T-cell (primary cell): ENCODE data around the gene RASAL1. TPM values are rescaled to one million over a fixed set of nuclear protein-coding genes. Genes with fewer than 3 reads are reported as not detected.

Source experiments
- ATAC-seq, 4 experiments: fragments of 200-7000 bp in 3 of 4; fragments of 150-1000 bp in 1 of 4; cut with Tn5 transposase; replicated peaks in 1 of 4; 1 replicate in 3 of 4; 2 replicates in 1 of 4; pipeline ENCODE4 v1.10.0; 2021; ENCODE audit warnings: moderate library complexity in 3 of 4, mild to moderate bottlenecking in 2 of 4, moderate number of reproducible peaks in 1 of 4
- CTCF ChIA-PET, 2 donors: fragments of 300-600 bp; sonication (Branson Sonifier 250); formaldehyde crosslinking; loops; one replicate each; lab custom pipeline; 2022; ENCODE audit warnings: antibody characterized with exemption in 2 of 2; lab: Charles Lee
- POLR2A ChIA-PET, 2 donors: fragments of 300-600 bp; sonication (Branson Sonifier 250); formaldehyde crosslinking; loops; one replicate each; lab custom pipeline; 2022; ENCODE audit warnings: antibody characterized with exemption in 2 of 2; lab: Charles Lee
- DNase-seq, 35 experiments: peaks; one replicate each; pipeline versions ENCODE4 v3.0.0 to v3.0.0-alpha.2; 2013 to 2023
- H3K27ac ChIP-seq: one replicate; pipeline ENCODE4 v1.5.1; 2013; ENCODE audit warnings: low read length
- H3K27me3 ChIP-seq, 2 experiments: replicated peaks in 1 of 2; 1 replicate in 1 of 2; 2 replicates in 1 of 2; pipeline versions ENCODE4 v1.6.1 to v1.7.0; 2013; ENCODE audit warnings: low read length in 1 of 2, mixed read lengths in 1 of 2; ENCODE audit not compliant: control insufficient read depth in 2 of 2, insufficient read depth in 2 of 2; ENCODE audit errors: extremely low read depth in 1 of 2
- H3K36me3 ChIP-seq, 2 donors: 1 replicate in 1 of 2; 2 replicates in 1 of 2; pipeline versions ENCODE4 v1.6.1 to v1.7.0; 2013; ENCODE audit warnings: low read length in 1 of 2; ENCODE audit not compliant: control insufficient read depth in 2 of 2, insufficient read depth in 1 of 2; ENCODE audit errors: extremely low read depth in 1 of 2
- H3K4me1 ChIP-seq, 2 experiments: 1 replicate in 1 of 2; 2 replicates in 1 of 2; pipeline versions ENCODE4 v1.6.1 to v1.7.0; 2013; ENCODE audit warnings: low read length in 2 of 2, mixed read lengths in 1 of 2; ENCODE audit not compliant: insufficient read depth in 2 of 2, control insufficient read depth in 1 of 2; ENCODE audit errors: extremely low read depth in 1 of 2
- H3K4me3 ChIP-seq, 2 donors: 1 replicate in 1 of 2; 2 replicates in 1 of 2; pipeline versions ENCODE4 v1.5.1 to v1.7.0; 2013; ENCODE audit warnings: mild to moderate bottlenecking in 2 of 2, low read length in 1 of 2, moderate library complexity in 1 of 2; ENCODE audit not compliant: control insufficient read depth in 1 of 2; ENCODE audit errors: extremely low read depth in 1 of 2
- H3K9me3 ChIP-seq: 2 replicates; pipeline ENCODE4 v1.7.0; 2013
- H3K27ac Mint-ChIP-seq, 2 donors: one replicate each; pipeline ENCODE4 v1.8.0; 2020 to 2021; ENCODE audit warnings: mild to moderate bottlenecking in 2 of 2, mixed read lengths in 2 of 2
- H3K27me3 Mint-ChIP-seq, 2 donors: one replicate each; pipeline ENCODE4 v1.8.0; 2021 to 2022; ENCODE audit warnings: mixed read lengths in 2 of 2
- H3K36me3 Mint-ChIP-seq: one replicate; pipeline ENCODE4 v1.8.0; 2021; ENCODE audit warnings: mixed read lengths
- H3K4me1 Mint-ChIP-seq, 3 donors: one replicate each; pipeline ENCODE4 v1.8.0; 2020 to 2022; ENCODE audit warnings: mixed read lengths in 3 of 3, mild to moderate bottlenecking in 1 of 3
- H3K4me3 Mint-ChIP-seq, 3 donors: one replicate each; pipeline ENCODE4 v1.8.0; 2020 to 2022; ENCODE audit warnings: mild to moderate bottlenecking in 3 of 3, mixed read lengths in 3 of 3, moderate library complexity in 3 of 3
- H3K9me3 Mint-ChIP-seq, 3 donors: one replicate each; pipeline ENCODE4 v1.8.0; 2020 to 2022; ENCODE audit warnings: mixed read lengths in 3 of 3
- WGBS: methylation state at CpG from one replicate; pipeline ENCODE4 v1.1.5; 2013; ENCODE audit warnings: missing lambda C conversion rate; ENCODE audit not compliant: insufficient coverage; 5-methylcytosine and 5-hydroxymethylcytosine counted together
- total RNA-seq, 35 experiments: library from RNA in 6 of 35; stranded (reverse) in 6 of 35; fragments of 120-200 nt in 1 of 35; gene quantifications; one replicate each; pipeline versions ENCODE4 v1.2.1 to v1.2.4 and lab custom pipeline; 2013 to 2026

RASAL1 gene
- total RNA-seq, 5 donors from 2014 or later (not counting 1 experiment from before 2014, with no cell fraction given) = 0.43 to 2.9 (median 0.85) TPM

DNA sequence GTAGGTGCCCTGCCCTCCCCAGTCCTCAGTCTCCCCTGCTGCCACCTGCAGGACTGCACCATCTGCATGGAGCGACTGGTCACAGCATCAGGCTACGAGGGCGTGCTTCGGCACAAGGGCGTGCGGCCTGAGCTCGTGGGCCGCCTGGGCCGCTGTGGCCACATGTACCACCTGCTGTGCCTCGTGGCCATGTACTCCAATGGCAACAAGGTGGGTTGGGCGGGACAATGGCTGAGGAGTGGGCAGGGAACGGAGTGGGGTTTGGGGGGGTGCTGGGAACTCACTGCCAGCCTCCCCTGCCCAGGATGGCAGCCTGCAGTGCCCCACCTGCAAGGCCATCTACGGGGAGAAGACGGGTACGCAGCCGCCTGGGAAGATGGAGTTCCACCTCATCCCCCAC lies 40.8 kb downstream of the RASAL1 start:
- H3K27ac ChIP-seq = no peak overlapping the region
- peaks cover 0 to 2% of the 10 kb centered on the region in 2 experiments for H3K27me3 ChIP-seq
- Mint-ChIP-seq H3K27me3 (no peaks in the 10 kb centered on the region), H3K27ac (no peak overlapping the region), H3K9me3 (no peaks in the 10 kb centered on the region), H3K4me1 (peaks cover 54 to 69% (median 60%) of the 10 kb centered on the region in 3 donors), H3K4me3 (no peak overlapping the region), H3K36me3 (peaks cover 4% of the 10 kb centered on the region)
- POLR2A ChIA-PET = no interaction called here
- H3K4me3 ChIP-seq = no peak overlapping the region
- CTCF ChIA-PET = interaction anchor here in 1 of 2 donors (0.6 kb wide), 1 partner anchor 128 kb away, joined by 7 read pairs; no protein-coding TSS in a partner anchor
- DNase-seq (no peak), ATAC-seq (no peak)
- no peaks in the 10 kb centered on the region for H3K9me3 ChIP-seq
- peaks cover 0 to 4% of the 10 kb centered on the region in 2 donors for H3K36me3 ChIP-seq
- 96% methylated on average over 14 of the region's 16 CpGs for WGBS
- peaks cover 27 to 63% of the 10 kb centered on the region in 2 experiments for H3K4me1 ChIP-seq

DNA sequence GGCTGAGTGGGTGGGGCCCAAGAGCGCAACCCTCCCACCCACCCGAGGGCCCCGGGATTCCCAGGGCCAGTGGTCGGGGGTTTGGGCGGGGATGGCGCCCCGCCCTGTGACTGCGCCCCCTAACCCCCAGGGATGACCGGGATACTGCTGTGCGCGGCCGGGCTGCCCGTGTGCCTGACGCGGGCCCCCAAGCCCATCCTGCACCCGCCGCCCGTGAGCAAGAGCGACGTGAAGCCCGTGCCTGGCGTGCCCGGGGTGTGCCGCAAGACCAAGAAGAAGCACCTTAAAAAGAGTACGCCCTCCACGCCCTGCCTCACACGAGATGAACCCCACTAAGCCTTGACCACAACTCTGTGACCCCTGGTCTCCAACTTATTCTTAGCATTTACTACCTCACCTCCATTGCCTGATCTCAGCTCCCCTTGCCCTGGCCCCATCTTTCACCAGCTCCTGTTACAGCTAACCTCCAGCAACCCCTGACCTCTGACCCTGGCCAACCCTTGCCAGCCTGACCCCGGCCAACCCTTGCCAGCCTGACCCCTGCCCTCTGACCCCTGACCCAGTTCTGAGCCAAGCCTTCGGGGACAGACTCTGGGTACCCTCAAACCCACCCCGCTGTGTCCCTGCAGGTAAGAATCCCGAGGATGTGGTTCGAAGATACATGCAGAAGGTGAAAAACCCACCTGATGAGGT lies 42.0 kb downstream of the RASAL1 start:
- POLR2A ChIA-PET = interaction anchor here in 1 of 2 donors (0.6 kb wide), 1 partner anchor 1361 kb away, joined by 5 read pairs; no protein-coding TSS in a partner anchor
- CTCF ChIA-PET = no interaction called here
- H3K4me1 ChIP-seq = peaks cover 37 to 72% of the 10 kb centered on the region in 2 experiments
- H3K27me3 ChIP-seq = peaks cover 0 to 2% of the 10 kb centered on the region in 2 experiments
- Mint-ChIP-seq H3K36me3 (peaks cover 4% of the 10 kb centered on the region), H3K27ac (peak overlapping the region; percentile 28 to 57), H3K4me3 (no peak overlapping the region), H3K27me3 (no peaks in the 10 kb centered on the region), H3K9me3 (no peaks in the 10 kb centered on the region), H3K4me1 (peaks cover 61 to 73% (median 67%) of the 10 kb centered on the region in 3 donors)
- H3K27ac ChIP-seq = no peak overlapping the region
- H3K36me3 ChIP-seq = peaks cover 0 to 4% of the 10 kb centered on the region in 2 donors
- ATAC-seq (no peak), DNase-seq (no peak)
- no peak overlapping the region for H3K4me3 ChIP-seq
- no peaks in the 10 kb centered on the region for H3K9me3 ChIP-seq
- WGBS = 93% methylated on average over 21 of the region's 32 CpGs

- Histone ChIP-seq H3K27ac (no peak overlapping the region), H3K4me3 (no peak overlapping the region), H3K27me3 (peaks cover 0 to 2% of the 10 kb centered on the region in 2 experiments), H3K9me3 (no peaks in the 10 kb centered on the region), H3K4me1 (peaks cover 41 to 72% of the 10 kb centered on the region in 2 experiments), H3K36me3 (peaks cover 0 to 4% of the 10 kb centered on the region in 2 donors)
- DNase-seq (no peak), ATAC-seq (peak in 1 of 4 experiments; percentile 23)
- 71% methylated on average over 14 of the region's 31 CpGs for WGBS
- ChIA-PET CTCF (no interaction called here), POLR2A (no interaction called here)
- Mint-ChIP-seq H3K9me3 (no peaks in the 10 kb centered on the region), H3K27ac (peak overlapping the region; percentile 70 to 71), H3K4me3 (peak overlapping the region in 2 of 3 donors; percentile 37 to 43), H3K27me3 (no peaks in the 10 kb centered on the region), H3K4me1 (peaks cover 62 to 73% (median 68%) of the 10 kb centered on the region in 3 donors), H3K36me3 (peaks cover 4% of the 10 kb centered on the region)
Measured at GRCh38 chr12:113092607-113093408, 42.8 kb downstream of the RASAL1 start.

- Mint-ChIP-seq H3K27ac (peak overlapping the region; percentile 71 to 75), H3K36me3 (peaks cover 4% of the 10 kb centered on the region), H3K9me3 (no peaks in the 10 kb centered on the region), H3K4me3 (peak overlapping the region in 1 of 3 donors; percentile 75), H3K27me3 (no peaks in the 10 kb centered on the region), H3K4me1 (peaks cover 71 to 86% (median 78%) of the 10 kb centered on the region in 3 donors)
- ChIA-PET POLR2A (no interaction called here), CTCF (no interaction called here)
- no peak for ATAC-seq
- WGBS = 77% methylated on average over 3 of the region's 3 CpGs
- peaks cover 0 to 4% of the 10 kb centered on the region in 2 donors for H3K36me3 ChIP-seq
- peaks cover 0 to 2% of the 10 kb centered on the region in 2 experiments for H3K27me3 ChIP-seq
- no peak overlapping the region for H3K4me3 ChIP-seq
- H3K27ac ChIP-seq = no peak overlapping the region
- no peak for DNase-seq
- peaks cover 50 to 82% of the 10 kb centered on the region in 2 experiments for H3K4me1 ChIP-seq
- H3K9me3 ChIP-seq = no peaks in the 10 kb centered on the region
Measured at GRCh38 chr12:113091506-113091905, 44.1 kb downstream of the RASAL1 start.

DNA sequence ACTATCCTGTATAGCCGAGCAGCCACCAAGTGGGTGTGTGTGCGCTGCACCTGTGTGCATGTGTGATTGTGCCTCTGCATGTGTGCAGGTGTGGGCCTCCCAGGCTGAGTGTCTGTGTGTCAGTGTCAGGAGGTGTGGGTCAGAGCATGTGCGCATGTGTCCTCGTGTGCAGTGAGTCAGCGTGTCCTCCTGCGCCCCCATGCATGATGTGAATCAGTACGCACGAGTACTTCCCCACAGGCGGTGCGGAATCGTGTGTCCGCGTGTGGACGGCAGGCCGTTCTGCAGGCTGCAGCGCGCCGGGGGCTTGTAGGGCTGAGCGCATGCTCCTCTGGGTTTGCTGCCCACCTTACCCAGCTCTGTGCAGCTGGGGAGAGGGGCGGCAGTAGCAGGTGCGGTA lies 44.8 kb downstream of the RASAL1 start:
- Mint-ChIP-seq H3K4me1 (peaks cover 78 to 88% (median 85%) of the 10 kb centered on the region in 3 donors), H3K27me3 (no peaks in the 10 kb centered on the region), H3K9me3 (no peaks in the 10 kb centered on the region), H3K27ac (peak overlapping the region; percentile 42 to 43), H3K36me3 (peaks cover 4% of the 10 kb centered on the region), H3K4me3 (peak overlapping the region in 1 of 3 donors; percentile 75)
- peaks cover 56 to 88% of the 10 kb centered on the region in 2 experiments for H3K4me1 ChIP-seq
- no peaks in the 10 kb centered on the region for H3K27me3 ChIP-seq
- CTCF ChIA-PET = no interaction called here
- no peak overlapping the region for H3K4me3 ChIP-seq
- ATAC-seq (no peak), DNase-seq (no peak)
- POLR2A ChIA-PET = no interaction called here
- peaks cover 0 to 4% of the 10 kb centered on the region in 2 donors for H3K36me3 ChIP-seq
- no peaks in the 10 kb centered on the region for H3K9me3 ChIP-seq
- 81% methylated on average over 21 of the region's 21 CpGs for WGBS
- no peak overlapping the region for H3K27ac ChIP-seq

- Mint-ChIP-seq H3K27ac (peak overlapping the region; percentile 69 to 95), H3K4me3 (peak overlapping the region in 2 of 3 donors; percentile 55 to 75), H3K36me3 (no peaks in the 10 kb centered on the region), H3K4me1 (peaks cover 81 to 90% (median 88%) of the 10 kb centered on the region in 3 donors), H3K9me3 (no peaks in the 10 kb centered on the region), H3K27me3 (no peaks in the 10 kb centered on the region)
- CTCF ChIA-PET = interaction anchor here in 1 of 2 donors (1.3 kb wide), 1 partner anchor 41 kb away, joined by 11 read pairs; no protein-coding TSS in a partner anchor
- Histone ChIP-seq H3K27me3 (no peaks in the 10 kb centered on the region), H3K36me3 (no peaks in the 10 kb centered on the region), H3K4me3 (peak overlapping the region in 1 of 2 donors; percentile 30), H3K4me1 (peaks cover 56 to 87% of the 10 kb centered on the region in 2 experiments), H3K27ac (peak overlapping the region; percentile 69), H3K9me3 (no peaks in the 10 kb centered on the region)
- DNase-seq = no peak
- ATAC-seq = no peak
- POLR2A ChIA-PET = no interaction called here
Measured at GRCh38 chr12:113089839-113090238, 45.7 kb downstream of the RASAL1 start.
